ENCODE data around the gene PCK1.

The PCK1 gene

GRCh38 chr20:57596358-57596757, 35.4 kb downstream of the PCK1 start:
- no peak for TF ChIP-seq CTCF (IDR thresholded peaks at IDR 0.05; ENCODE audit: extremely low read depth, missing control alignments)
- no peak for DNase-seq (ENCODE audit: low spot score)

DNA sequence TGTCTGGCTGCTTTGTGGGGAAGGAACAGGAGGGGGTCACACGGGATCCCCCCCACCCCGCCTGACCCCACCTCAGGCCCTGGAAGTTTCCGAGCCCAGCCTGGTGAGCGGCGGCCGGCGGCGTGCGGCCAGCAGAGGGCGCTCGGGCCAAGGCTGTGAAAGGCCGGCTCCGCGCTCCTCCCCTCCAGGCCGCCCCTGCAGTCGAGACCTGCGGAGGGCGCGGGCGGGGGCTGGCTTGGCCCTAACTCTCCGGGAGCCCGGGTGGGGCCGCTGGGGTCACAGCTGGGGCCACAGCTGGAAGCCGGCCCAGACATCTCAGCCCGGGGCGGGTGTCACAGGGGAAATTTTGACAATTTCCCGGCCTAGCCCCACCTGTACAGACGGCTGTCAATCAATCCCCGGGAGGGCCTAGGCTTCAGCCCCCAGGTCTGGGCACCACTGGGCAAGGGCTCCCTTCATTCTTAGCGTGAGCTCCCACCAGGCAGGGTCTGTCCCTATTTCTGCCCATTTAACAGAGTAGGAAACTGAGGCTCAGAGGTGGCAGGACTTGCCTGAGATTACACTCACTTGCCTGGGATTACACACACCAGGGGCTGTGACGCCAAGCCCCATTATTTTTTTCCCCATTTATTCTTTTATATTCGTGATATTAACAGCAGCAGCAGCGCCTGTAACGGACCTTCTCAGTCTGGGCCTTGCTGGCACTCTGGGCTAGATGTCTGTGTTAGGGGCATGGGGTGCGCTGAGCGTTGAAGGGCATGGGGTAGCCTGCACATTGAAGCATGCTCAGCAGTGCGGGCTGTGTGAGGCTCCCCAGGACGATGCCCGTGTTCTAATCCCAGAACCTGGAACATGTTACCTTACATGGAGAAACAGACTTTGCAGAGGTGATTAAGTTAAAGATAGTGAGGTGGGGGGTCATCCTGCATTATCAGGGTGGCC, 36.4 kb downstream of the PCK1 start:
- TF ChIP-seq CTCF (IDR thresholded peaks at IDR 0.05; ENCODE audit: extremely low read depth, missing control alignments) = peak; percentile 75
- DNase-seq (ENCODE audit: low spot score) = peak; percentile 88

GRCh38 chr20:57598060-57598459, 37.1 kb downstream of the PCK1 start:
- DNase-seq (ENCODE audit: low spot score) = no peak
- TF ChIP-seq CTCF (IDR thresholded peaks at IDR 0.05; ENCODE audit: extremely low read depth, missing control alignments) = no peak

GRCh38 chr20:57598491-57598890, 37.6 kb downstream of the PCK1 start:
- no peak for DNase-seq (ENCODE audit: low spot score)

DNA sequence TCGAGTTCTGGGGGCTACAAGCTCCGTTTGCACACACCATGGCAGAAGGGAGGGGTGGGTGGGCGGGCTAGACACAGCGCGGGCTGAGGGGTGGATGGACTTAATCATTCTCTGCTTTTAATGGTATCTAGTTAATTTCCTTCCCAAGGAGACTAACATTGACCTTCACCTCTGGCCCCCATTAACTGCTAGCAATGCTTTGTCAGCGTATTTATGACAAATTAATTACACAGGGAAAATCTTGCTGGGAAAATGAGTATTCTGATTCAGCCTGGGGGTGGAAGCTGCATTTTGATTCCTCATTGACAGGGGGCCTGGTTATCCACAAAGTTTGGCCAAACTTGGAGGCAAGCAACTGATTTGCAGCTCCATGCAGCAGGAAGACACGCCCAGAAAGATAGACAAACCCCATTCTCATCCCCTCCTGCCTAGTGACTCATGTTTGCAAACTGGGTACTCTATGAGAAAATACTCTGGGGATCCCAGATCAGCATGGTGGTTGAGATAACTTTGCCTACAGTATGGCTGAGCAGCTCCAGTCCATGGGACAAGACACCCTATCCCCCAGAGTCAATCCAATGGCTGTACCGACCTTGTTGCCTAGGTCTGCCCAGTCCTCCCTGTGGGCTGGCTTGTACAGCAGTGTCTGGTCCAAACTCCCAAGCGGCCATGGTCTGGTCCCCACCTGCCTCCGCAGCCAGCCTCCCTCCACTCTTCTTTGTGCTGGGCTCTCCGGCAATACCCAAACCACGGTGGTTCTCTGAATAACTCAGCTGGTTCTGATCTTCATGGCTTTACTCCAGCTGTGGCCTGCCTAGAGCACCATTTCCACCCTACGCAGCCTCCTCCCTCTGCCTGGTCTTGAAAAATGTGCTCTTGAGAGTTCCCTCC, 39.7 kb downstream of the PCK1 start:
- no peak for TF ChIP-seq CTCF (IDR thresholded peaks at IDR 0.05; ENCODE audit: extremely low read depth, missing control alignments)
- no peak for DNase-seq (ENCODE audit: low spot score)

More at GRCh38 chr20:57598491-57598890, 37.6 kb downstream of the PCK1 start:
- no peak for TF ChIP-seq CTCF (IDR thresholded peaks at IDR 0.05; ENCODE audit: extremely low read depth, missing control alignments)

DNA sequence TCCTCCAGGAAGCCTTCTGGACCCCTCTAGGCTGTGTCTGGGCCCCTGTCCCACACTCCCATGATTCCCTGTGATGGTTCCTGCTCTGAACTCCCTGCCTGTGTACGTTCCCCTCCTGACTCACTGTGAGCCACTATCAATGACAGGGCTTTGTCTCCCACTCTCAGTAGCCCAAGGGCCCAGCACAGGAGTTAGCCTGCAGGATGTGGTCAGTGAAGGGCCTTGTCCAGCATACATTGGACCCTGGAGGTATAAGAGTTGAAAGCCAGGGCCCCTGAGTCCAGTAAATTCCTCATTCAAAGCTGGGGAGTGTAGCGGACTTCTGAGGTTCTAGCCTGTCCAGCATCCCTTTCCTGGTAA, 40.3 kb downstream of the PCK1 start:
- no peak for DNase-seq (ENCODE audit: low spot score)
- TF ChIP-seq CTCF (IDR thresholded peaks at IDR 0.05; ENCODE audit: extremely low read depth, missing control alignments) = no peak

DNA sequence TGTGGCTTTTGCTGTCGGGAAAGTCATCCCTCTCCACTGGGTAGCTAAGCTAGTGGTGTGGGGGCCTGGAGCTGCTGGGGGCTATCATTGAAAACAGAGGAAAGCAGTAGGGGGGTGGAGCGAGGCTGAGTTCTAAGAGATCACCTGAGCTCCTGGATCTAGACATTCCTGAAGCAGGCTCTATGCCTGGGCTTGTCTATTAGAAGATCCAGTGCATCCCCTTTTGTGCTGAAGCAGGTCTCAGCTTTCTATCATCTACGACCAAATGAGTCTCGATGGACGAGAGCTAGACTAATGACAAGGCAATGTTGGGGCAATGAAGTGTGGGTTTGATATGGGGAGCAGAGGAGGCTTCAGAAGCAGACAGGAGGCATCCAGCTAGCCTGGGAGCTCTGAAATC, 40.8 kb downstream of the PCK1 start:
- no peak for TF ChIP-seq CTCF (IDR thresholded peaks at IDR 0.05; ENCODE audit: extremely low read depth, missing control alignments)
- no peak for DNase-seq (ENCODE audit: low spot score)

All from GM20000 (cell line).